ENCODE data around the gene UGT1A8.
"Not testable (repeated sequence)": the region's sequence is repeated elsewhere in the genome, so short reads cannot be mapped to it uniquely, and the experiment has no call there.

UGT1A8 gene

GRCh38 chr2:233638836-233639235, 21.4 kb downstream of the UGT1A8 start:
- H3K9me3 ChIP-seq (ENCODE audit: control insufficient read depth, low read length), result no peaks in the 10 kb centered on the region
- H3K4me3 ChIP-seq (ENCODE audit: extremely low read depth, insufficient read depth, low read length, poor library complexity, severe bottlenecking), result no peak overlapping the region
- WGBS, 2 experiments (ENCODE audit: insufficient coverage in 2 of 2), result 57 to 83% methylated on average over 1 to 2 of the region's 5 CpGs

GRCh38 chr2:233639860-233640259, 22.4 kb downstream of the UGT1A8 start:
- H3K4me3 ChIP-seq (ENCODE audit: extremely low read depth, insufficient read depth, low read length, poor library complexity, severe bottlenecking), result no peak overlapping the region
- no peaks in the 10 kb centered on the region for H3K36me3 ChIP-seq (ENCODE audit: control insufficient read depth, insufficient read depth, low read length)
- H3K9me3 ChIP-seq (ENCODE audit: control insufficient read depth, low read length), result peaks cover 3% of the 10 kb centered on the region
- H3K4me1 ChIP-seq (ENCODE audit: control insufficient read depth, insufficient read depth, low read length, poor library complexity, severe bottlenecking), result no peaks in the 10 kb centered on the region
- H3K27ac ChIP-seq (ENCODE audit: low read depth, low read length, severe bottlenecking), result no peak overlapping the region

More at GRCh38 chr2:233638836-233639235, 21.4 kb downstream of the UGT1A8 start:
- Histone ChIP-seq H3K36me3 (ENCODE audit: control insufficient read depth, insufficient read depth, low read length) (no peaks in the 10 kb centered on the region), H3K4me1 (ENCODE audit: control insufficient read depth, insufficient read depth, low read length, poor library complexity, severe bottlenecking) (no peaks in the 10 kb centered on the region), H3K27ac (ENCODE audit: low read depth, low read length, severe bottlenecking) (no peak overlapping the region)

- no peak overlapping the region for H3K27ac ChIP-seq (ENCODE audit: low read depth, low read length, severe bottlenecking)
- H3K9me3 ChIP-seq (ENCODE audit: control insufficient read depth, low read length), result peaks cover 6% of the 10 kb centered on the region
- 80 to 82% methylated on average over 1 of the region's 1 CpG for WGBS, 2 experiments (ENCODE audit: insufficient coverage in 2 of 2)
- H3K4me1 ChIP-seq (ENCODE audit: control insufficient read depth, insufficient read depth, low read length, poor library complexity, severe bottlenecking), result no peaks in the 10 kb centered on the region
- H3K36me3 ChIP-seq (ENCODE audit: control insufficient read depth, insufficient read depth, low read length), result no peaks in the 10 kb centered on the region
- H3K4me3 ChIP-seq (ENCODE audit: extremely low read depth, insufficient read depth, low read length, poor library complexity, severe bottlenecking), result no peak overlapping the region
Measured at GRCh38 chr2:233643128-233643527, 25.7 kb downstream of the UGT1A8 start.

- H3K27ac ChIP-seq (ENCODE audit: low read depth, low read length, severe bottlenecking); H3K4me1 ChIP-seq (ENCODE audit: control insufficient read depth, insufficient read depth, low read length, poor library complexity, severe bottlenecking); H3K9me3 ChIP-seq (ENCODE audit: control insufficient read depth, low read length); H3K36me3 ChIP-seq (ENCODE audit: control insufficient read depth, insufficient read depth, low read length); H3K4me3 ChIP-seq (ENCODE audit: extremely low read depth, insufficient read depth, low read length, poor library complexity, severe bottlenecking): not testable (repeated sequence)
- 83 to 94% methylated on average over 2 to 3 of the region's 3 CpGs for WGBS, 2 experiments (ENCODE audit: insufficient coverage in 2 of 2)
Measured at GRCh38 chr2:233646033-233646432, 28.6 kb downstream of the UGT1A8 start.

GRCh38 chr2:233650981-233651380, 33.5 kb downstream of the UGT1A8 start:
- H3K36me3 ChIP-seq (ENCODE audit: control insufficient read depth, insufficient read depth, low read length), result no peaks in the 10 kb centered on the region
- H3K4me3 ChIP-seq (ENCODE audit: extremely low read depth, insufficient read depth, low read length, poor library complexity, severe bottlenecking), result no peak overlapping the region
- no peak overlapping the region for H3K27ac ChIP-seq (ENCODE audit: low read depth, low read length, severe bottlenecking)
- no peaks in the 10 kb centered on the region for H3K4me1 ChIP-seq (ENCODE audit: control insufficient read depth, insufficient read depth, low read length, poor library complexity, severe bottlenecking)
- WGBS, 2 experiments (ENCODE audit: insufficient coverage in 2 of 2), result 88 to 91% methylated on average over 1 to 2 of the region's 4 CpGs
- peaks cover 3% of the 10 kb centered on the region for H3K9me3 ChIP-seq (ENCODE audit: control insufficient read depth, low read length)

GRCh38 chr2:233651430-233651829, 34.0 kb downstream of the UGT1A8 start:
- WGBS, 2 experiments (ENCODE audit: insufficient coverage in 2 of 2), result 100% methylated on average over 2 of the region's 2 CpGs
- Histone ChIP-seq H3K36me3 (ENCODE audit: control insufficient read depth, insufficient read depth, low read length) (no peaks in the 10 kb centered on the region), H3K4me3 (ENCODE audit: extremely low read depth, insufficient read depth, low read length, poor library complexity, severe bottlenecking) (no peak overlapping the region)

GRCh38 chr2:233654501-233654900, 37.1 kb downstream of the UGT1A8 start:
- H3K27ac ChIP-seq (ENCODE audit: low read depth, low read length, severe bottlenecking), result no peak overlapping the region
- 85 to 89% methylated on average over 3 to 5 of the region's 6 CpGs for WGBS, 2 experiments (ENCODE audit: insufficient coverage in 2 of 2)
- no peaks in the 10 kb centered on the region for H3K4me1 ChIP-seq (ENCODE audit: control insufficient read depth, insufficient read depth, low read length, poor library complexity, severe bottlenecking)
- H3K36me3 ChIP-seq (ENCODE audit: control insufficient read depth, insufficient read depth, low read length), result no peaks in the 10 kb centered on the region
- no peak overlapping the region for H3K4me3 ChIP-seq (ENCODE audit: extremely low read depth, insufficient read depth, low read length, poor library complexity, severe bottlenecking)
- no peaks in the 10 kb centered on the region for H3K9me3 ChIP-seq (ENCODE audit: control insufficient read depth, low read length)

More at GRCh38 chr2:233651430-233651829, 34.0 kb downstream of the UGT1A8 start:
- Histone ChIP-seq H3K27ac (ENCODE audit: low read depth, low read length, severe bottlenecking) (no peak overlapping the region), H3K4me1 (ENCODE audit: control insufficient read depth, insufficient read depth, low read length, poor library complexity, severe bottlenecking) (no peaks in the 10 kb centered on the region), H3K9me3 (ENCODE audit: control insufficient read depth, low read length) (peaks cover 3% of the 10 kb centered on the region)

- Histone ChIP-seq H3K27ac (ENCODE audit: low read depth, low read length, severe bottlenecking) (no peak overlapping the region), H3K9me3 (ENCODE audit: control insufficient read depth, low read length) (no peaks in the 10 kb centered on the region), H3K36me3 (ENCODE audit: control insufficient read depth, insufficient read depth, low read length) (no peaks in the 10 kb centered on the region), H3K4me1 (ENCODE audit: control insufficient read depth, insufficient read depth, low read length, poor library complexity, severe bottlenecking) (no peaks in the 10 kb centered on the region), H3K4me3 (ENCODE audit: extremely low read depth, insufficient read depth, low read length, poor library complexity, severe bottlenecking) (no peak overlapping the region)
- WGBS, 2 experiments (ENCODE audit: insufficient coverage in 2 of 2), result 62 to 67% methylated on average over 1 of the region's 1 CpG
Measured at GRCh38 chr2:233655043-233655442, 37.6 kb downstream of the UGT1A8 start.

- H3K4me3 ChIP-seq (ENCODE audit: extremely low read depth, insufficient read depth, low read length, poor library complexity, severe bottlenecking); H3K4me1 ChIP-seq (ENCODE audit: control insufficient read depth, insufficient read depth, low read length, poor library complexity, severe bottlenecking); H3K36me3 ChIP-seq (ENCODE audit: control insufficient read depth, insufficient read depth, low read length); H3K27ac ChIP-seq (ENCODE audit: low read depth, low read length, severe bottlenecking); H3K9me3 ChIP-seq (ENCODE audit: control insufficient read depth, low read length): not testable (repeated sequence)
- 100% methylated on average over 1 of the region's 3 CpGs; no CpG with 5 or more reads in 1 of the 2 experiments for WGBS, 2 experiments (ENCODE audit: insufficient coverage in 2 of 2)
Measured at GRCh38 chr2:233655943-233656342, 38.5 kb downstream of the UGT1A8 start.

- no peaks in the 10 kb centered on the region for H3K4me1 ChIP-seq (ENCODE audit: control insufficient read depth, insufficient read depth, low read length, poor library complexity, severe bottlenecking)
- H3K9me3 ChIP-seq (ENCODE audit: control insufficient read depth, low read length), result no peaks in the 10 kb centered on the region
- no peak overlapping the region for H3K4me3 ChIP-seq (ENCODE audit: extremely low read depth, insufficient read depth, low read length, poor library complexity, severe bottlenecking)
- 88 to 98% methylated on average over 5 to 7 of the region's 10 CpGs for WGBS, 2 experiments (ENCODE audit: insufficient coverage in 2 of 2)
- no peaks in the 10 kb centered on the region for H3K36me3 ChIP-seq (ENCODE audit: control insufficient read depth, insufficient read depth, low read length)
- H3K27ac ChIP-seq (ENCODE audit: low read depth, low read length, severe bottlenecking), result no peak overlapping the region
Measured at GRCh38 chr2:233656443-233656842, 39.0 kb downstream of the UGT1A8 start.

- H3K9me3 ChIP-seq (ENCODE audit: control insufficient read depth, low read length), result no peaks in the 10 kb centered on the region
- no peak overlapping the region for H3K27ac ChIP-seq (ENCODE audit: low read depth, low read length, severe bottlenecking)
- H3K4me3 ChIP-seq (ENCODE audit: extremely low read depth, insufficient read depth, low read length, poor library complexity, severe bottlenecking), result no peak overlapping the region
- no peaks in the 10 kb centered on the region for H3K36me3 ChIP-seq (ENCODE audit: control insufficient read depth, insufficient read depth, low read length)
- no peaks in the 10 kb centered on the region for H3K4me1 ChIP-seq (ENCODE audit: control insufficient read depth, insufficient read depth, low read length, poor library complexity, severe bottlenecking)
Measured at GRCh38 chr2:233658610-233659009, 41.2 kb downstream of the UGT1A8 start.

GRCh38 chr2:233663911-233664310, 46.5 kb downstream of the UGT1A8 start:
- Histone ChIP-seq H3K4me1 (ENCODE audit: control insufficient read depth, insufficient read depth, low read length, poor library complexity, severe bottlenecking) (no peaks in the 10 kb centered on the region), H3K36me3 (ENCODE audit: control insufficient read depth, insufficient read depth, low read length) (no peaks in the 10 kb centered on the region), H3K27ac (ENCODE audit: low read depth, low read length, severe bottlenecking) (no peak overlapping the region), H3K9me3 (ENCODE audit: control insufficient read depth, low read length) (no peaks in the 10 kb centered on the region), H3K4me3 (ENCODE audit: extremely low read depth, insufficient read depth, low read length, poor library complexity, severe bottlenecking) (no peak overlapping the region)
- WGBS, 2 experiments (ENCODE audit: insufficient coverage in 2 of 2), result 67 to 71% methylated on average over 1 of the region's 1 CpG
